Measurements from ENCODE around the gene JAKMIP1. TPM values are rescaled to one million over a fixed set of nuclear protein-coding genes. Genes with fewer than 3 reads are reported as not detected.

The JAKMIP1 gene
- total and polyA plus RNA-seq, 2 donors (not counting 1 experiment from before 2014, with no cell fraction given): 0.49 to 1.0 TPM

GRCh38 chr4:6054162-6054922 is 146.0 kb downstream of the JAKMIP1 start:
- TF ChIP-seq EZH2 (IDR thresholded peaks at IDR 0.05; ENCODE audit: borderline replicate concordance, insufficient read depth, low read depth, low read length, poor library complexity, severe bottlenecking): no peak
- TF ChIP-seq CTCF (IDR thresholded peaks at IDR 0.05): no peak
- POLR2A ChIA-PET: no interaction called here
- 88% methylated on average over 12 of the region's 16 CpGs for WGBS (ENCODE audit: insufficient coverage)

GRCh38 chr4:6052679-6053078 is 147.7 kb downstream of the JAKMIP1 start:
- Histone ChIP-seq H3K27me3 (replicated peaks in 1 of 4; ENCODE audit: control extremely low read depth in 1 of 4, control insufficient read depth in 3 of 4, insufficient read depth in 4 of 4, low read length in 3 of 4) (peaks cover 0 to 2% (median 0%) of the 10 kb centered on the region in 4 experiments), H3K4me1 (ENCODE audit: control insufficient read depth in 2 of 2, insufficient read depth in 2 of 2, low read length in 2 of 2) (no peaks in the 10 kb centered on the region), H3K4me3 (ENCODE audit: control extremely low read depth in 1 of 5, extremely low read depth in 1 of 5, insufficient read depth in 1 of 5, low read depth in 2 of 5, low read length in 4 of 5) (no peak overlapping the region), H3K27ac (ENCODE audit: low read length in 2 of 2) (no peak overlapping the region), H3K4me2 (replicated peaks; ENCODE audit: low read depth, low read length, poor library complexity, severe bottlenecking) (no peak overlapping the region), H4K20me1 (ENCODE audit: control insufficient read depth, insufficient read depth, low read length, poor library complexity, severe bottlenecking) (no peaks in the 10 kb centered on the region), H3K9me3 (ENCODE audit: control extremely low read depth in 1 of 3, control insufficient read depth in 2 of 3, insufficient read depth in 1 of 3, low read length in 2 of 3) (peaks cover 0 to 22% (median 4%) of the 10 kb centered on the region in 3 donors), H2AFZ (ENCODE audit: insufficient read depth, low read depth, low read length, poor library complexity, severe bottlenecking) (no peak overlapping the region), H3K36me3 (replicated peaks in 1 of 2; ENCODE audit: control extremely low read depth in 1 of 2, control insufficient read depth in 1 of 2, extremely low read depth in 1 of 2, insufficient read depth in 2 of 2, low read length in 1 of 2) (no peaks in the 10 kb centered on the region), H3K79me2 (ENCODE audit: control insufficient read depth, insufficient read depth, low read length) (no peaks in the 10 kb centered on the region), H3K9ac (ENCODE audit: low read length) (no peak overlapping the region)
- ATAC-seq (ENCODE audit: low read depth) (no peak), DNase-seq (no peak)
- Mint-ChIP-seq H3K4me3 (no peak overlapping the region), H3K27ac (no peak overlapping the region), H3K27me3 (no peaks in the 10 kb centered on the region), H3K4me1 (no peaks in the 10 kb centered on the region), H3K9me3 (ENCODE audit: insufficient read depth) (no peaks in the 10 kb centered on the region)
- CTCF ChIA-PET: no interaction called here
- 88% methylated on average over 5 of the region's 6 CpGs for WGBS (ENCODE audit: insufficient coverage)
- POLR2A ChIA-PET: no interaction called here
- intact Hi-C loops (cut with micrococcal nuclease): no loop called here
- TF ChIP-seq EZH2 (IDR thresholded peaks at IDR 0.05; ENCODE audit: borderline replicate concordance, insufficient read depth, low read depth, low read length, poor library complexity, severe bottlenecking) (no peak), CTCF (IDR thresholded peaks at IDR 0.05) (no peak)

More at GRCh38 chr4:6054162-6054922, 146.0 kb downstream of the JAKMIP1 start:
- Histone ChIP-seq H3K4me2 (replicated peaks; ENCODE audit: low read depth, low read length, poor library complexity, severe bottlenecking) (no peak overlapping the region), H3K79me2 (ENCODE audit: control insufficient read depth, insufficient read depth, low read length) (no peaks in the 10 kb centered on the region), H3K4me1 (ENCODE audit: control insufficient read depth in 2 of 2, insufficient read depth in 2 of 2, low read length in 2 of 2) (no peaks in the 10 kb centered on the region), H3K27me3 (replicated peaks in 1 of 4; ENCODE audit: control extremely low read depth in 1 of 4, control insufficient read depth in 3 of 4, insufficient read depth in 4 of 4, low read length in 3 of 4) (peaks cover 0 to 2% (median 0%) of the 10 kb centered on the region in 4 experiments), H3K4me3 (ENCODE audit: control extremely low read depth in 1 of 5, extremely low read depth in 1 of 5, insufficient read depth in 1 of 5, low read depth in 2 of 5, low read length in 4 of 5) (no peak overlapping the region), H3K27ac (ENCODE audit: low read length in 2 of 2) (no peak overlapping the region), H2AFZ (ENCODE audit: insufficient read depth, low read depth, low read length, poor library complexity, severe bottlenecking) (no peak overlapping the region), H3K9me3 (ENCODE audit: control extremely low read depth in 1 of 3, control insufficient read depth in 2 of 3, insufficient read depth in 1 of 3, low read length in 2 of 3) (peaks cover 0 to 39% (median 20%) of the 10 kb centered on the region in 3 donors), H3K36me3 (replicated peaks in 1 of 2; ENCODE audit: control extremely low read depth in 1 of 2, control insufficient read depth in 1 of 2, extremely low read depth in 1 of 2, insufficient read depth in 2 of 2, low read length in 1 of 2) (no peaks in the 10 kb centered on the region), H4K20me1 (ENCODE audit: control insufficient read depth, insufficient read depth, low read length, poor library complexity, severe bottlenecking) (no peaks in the 10 kb centered on the region), H3K9ac (ENCODE audit: low read length) (no peak overlapping the region)
- ATAC-seq (ENCODE audit: low read depth) (no peak), DNase-seq (no peak)
- H3K9me3 Mint-ChIP-seq (ENCODE audit: insufficient read depth): peaks cover 2% of the 10 kb centered on the region
- no peak overlapping the region for H3K4me3 Mint-ChIP-seq
- intact Hi-C loops (cut with micrococcal nuclease): no loop called here
- no peak overlapping the region for H3K27ac Mint-ChIP-seq
- H3K27me3 Mint-ChIP-seq: no peaks in the 10 kb centered on the region
- CTCF ChIA-PET: no interaction called here
- no peaks in the 10 kb centered on the region for H3K4me1 Mint-ChIP-seq
